ENCODE results near the gene DENND4B.

The DENND4B gene

DNA sequence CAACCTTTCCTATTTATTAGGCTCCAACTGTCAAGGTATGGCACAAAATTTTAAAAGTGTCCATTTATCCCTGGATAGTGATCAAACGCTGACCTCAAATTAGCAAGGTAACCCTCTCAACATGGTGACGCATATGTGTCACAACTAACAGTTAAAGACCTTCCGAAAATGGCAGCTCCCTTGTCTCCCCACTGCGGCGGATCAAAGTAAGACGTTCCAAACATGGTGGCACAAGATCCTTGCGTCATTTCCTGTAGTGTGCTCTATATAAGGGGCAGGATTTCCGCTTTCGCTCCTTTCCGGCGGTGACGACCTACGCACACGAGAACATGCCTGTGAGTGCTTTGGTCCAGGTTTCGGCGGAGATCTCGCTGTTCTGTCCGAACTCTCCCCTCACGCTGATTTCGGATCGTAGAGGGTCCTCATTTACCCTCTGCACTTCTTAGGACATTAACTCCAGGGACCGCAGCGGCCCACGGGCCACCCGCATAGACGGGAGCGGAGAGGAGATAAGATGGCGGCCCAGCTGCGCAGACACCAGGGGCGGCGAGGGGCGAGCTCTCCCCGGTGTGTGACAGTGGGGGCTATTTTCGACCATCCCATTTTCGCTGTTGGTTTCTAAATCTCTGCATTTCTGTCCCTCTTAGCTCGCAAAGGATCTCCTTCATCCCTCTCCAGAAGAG lies 44.1 kb upstream of the DENND4B start, which contains the start of gene RPS27:
Gene RPS27, plus strand, starts transcription at position 295 of the 683 bp plus-strand sequence. Its CDS starts 35 bp downstream, at position 330.
- H3K36me3 ChIP-seq (ENCODE audit: control insufficient read depth, insufficient read depth, low read length): peaks cover 2% of the 10 kb centered on the region
- no peaks in the 10 kb centered on the region for H3K27me3 ChIP-seq (ENCODE audit: control insufficient read depth, insufficient read depth, low read length)
- peaks cover 3% of the 10 kb centered on the region for H3K79me2 ChIP-seq
- no peaks in the 10 kb centered on the region for H3K9me3 ChIP-seq (ENCODE audit: control insufficient read depth, low read length)
- H3K4me3 ChIP-seq (ENCODE audit: low read depth, low read length): peak within 1 kb of the TSS; percentile 95
- TF ChIP-seq CTCF (IDR thresholded peaks at IDR 0.05): no peak
- peak within 1 kb of the TSS; percentile 11 for H3K9ac ChIP-seq
- H3K27ac ChIP-seq: peak within 1 kb of the TSS; percentile 95
- H3K4me1 ChIP-seq: no peaks in the 10 kb centered on the region
- peak within 1 kb of the TSS; percentile 85 for H3K4me2 ChIP-seq (ENCODE audit: low read length)
- H2AFZ ChIP-seq: peak within 1 kb of the TSS; percentile 89

- no peak overlapping the region for H3K4me2 ChIP-seq (ENCODE audit: low read length)
- H3K79me2 ChIP-seq: peaks cover 3% of the 10 kb centered on the region
- H3K9ac ChIP-seq: no peak overlapping the region
- peaks cover 2% of the 10 kb centered on the region for H3K36me3 ChIP-seq (ENCODE audit: control insufficient read depth, insufficient read depth, low read length)
- no peaks in the 10 kb centered on the region for H3K9me3 ChIP-seq (ENCODE audit: control insufficient read depth, low read length)
- no peaks in the 10 kb centered on the region for H3K27me3 ChIP-seq (ENCODE audit: control insufficient read depth, insufficient read depth, low read length)
- TF ChIP-seq CTCF (IDR thresholded peaks at IDR 0.05): no peak
- H2AFZ ChIP-seq: no peak overlapping the region
- H3K27ac ChIP-seq: no peak overlapping the region
- H3K4me1 ChIP-seq: no peaks in the 10 kb centered on the region
- H3K4me3 ChIP-seq (ENCODE audit: low read depth, low read length): no peak overlapping the region
These were observed 41.1 kb upstream of the DENND4B start for GRCh38 chr1:153987621-153988020.

DNA sequence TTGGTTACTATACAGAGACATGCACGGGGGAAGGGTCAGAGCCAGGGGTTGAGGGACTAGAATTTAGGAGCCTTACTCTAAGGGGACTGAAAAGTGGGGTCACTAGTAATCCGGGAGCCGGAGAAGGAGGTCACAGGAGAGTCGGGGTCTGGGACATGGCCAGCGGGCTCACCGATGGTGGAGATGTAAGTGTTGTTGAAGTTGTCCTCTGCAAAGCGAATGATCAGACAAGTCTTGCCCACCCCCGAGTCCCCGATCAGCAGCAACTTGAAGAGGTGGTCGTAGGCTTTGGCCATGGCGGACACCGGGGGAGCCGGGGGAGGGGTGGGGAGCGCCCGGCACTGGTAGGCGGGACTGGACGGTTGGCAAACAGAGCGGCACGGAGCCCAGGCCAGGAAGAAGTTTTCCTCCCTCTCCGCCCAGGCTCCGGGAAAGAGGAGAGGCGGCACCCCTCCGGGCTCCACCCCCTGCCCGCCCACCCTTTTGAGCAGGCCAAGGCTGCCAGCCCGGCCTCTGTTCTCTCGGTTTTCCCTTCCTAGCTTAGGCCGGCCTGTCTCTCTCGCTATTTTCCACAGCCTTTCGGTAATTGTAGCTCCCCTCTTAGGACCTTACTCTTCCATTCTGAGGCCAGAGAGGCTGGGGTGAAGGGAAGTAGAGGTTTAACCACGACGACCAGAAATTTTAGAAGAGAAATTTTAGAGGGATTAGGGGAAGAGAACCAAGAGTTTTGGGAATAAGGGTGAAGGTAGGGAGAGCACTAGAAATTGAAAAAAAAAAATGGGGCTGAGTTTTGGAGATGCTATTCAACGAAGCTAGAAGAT lies 39.6 kb upstream of the DENND4B start, which contains the start of gene RAB13:
Gene RAB13, minus strand, starts transcription at position 399 of the 821 bp plus-strand sequence. Its CDS starts 103 bp downstream, at position 296.
- Histone ChIP-seq H3K4me2 (ENCODE audit: low read length) (peak within 1 kb of the TSS; percentile 95), H3K27me3 (ENCODE audit: control insufficient read depth, insufficient read depth, low read length) (no peaks in the 10 kb centered on the region), H3K4me3 (ENCODE audit: low read depth, low read length) (peak within 1 kb of the TSS; percentile 61), H3K27ac (peak within 1 kb of the TSS; percentile 83), H3K79me2 (peaks cover 3% of the 10 kb centered on the region), H2AFZ (peak within 1 kb of the TSS; percentile 90), H3K36me3 (ENCODE audit: control insufficient read depth, insufficient read depth, low read length) (peaks cover under 1% of the 10 kb centered on the region), H3K9ac (no peak within 1 kb of the TSS), H3K4me1 (no peaks in the 10 kb centered on the region), H3K9me3 (ENCODE audit: control insufficient read depth, low read length) (no peaks in the 10 kb centered on the region)
- no peak for TF ChIP-seq CTCF (IDR thresholded peaks at IDR 0.05)

GRCh38 chr1:153985341-153985912 lies 38.9 kb upstream of the DENND4B start:
- Histone ChIP-seq H3K9me3 (ENCODE audit: control insufficient read depth, low read length) (no peaks in the 10 kb centered on the region), H3K27me3 (ENCODE audit: control insufficient read depth, insufficient read depth, low read length) (no peaks in the 10 kb centered on the region), H3K4me1 (no peaks in the 10 kb centered on the region), H3K27ac (peak overlapping the region; percentile 83), H3K79me2 (no peaks in the 10 kb centered on the region), H3K36me3 (ENCODE audit: control insufficient read depth, insufficient read depth, low read length) (no peaks in the 10 kb centered on the region), H2AFZ (peak overlapping the region; percentile 73), H3K4me3 (ENCODE audit: low read depth, low read length) (peak overlapping the region; percentile 61), H3K9ac (no peak overlapping the region), H3K4me2 (ENCODE audit: low read length) (peak overlapping the region; percentile 88)
- TF ChIP-seq CTCF (IDR thresholded peaks at IDR 0.05): no peak
